GM19438 (cell line): Measurements from ENCODE around the gene CBLN3.
"Not testable (repeated sequence)": the region's sequence is repeated elsewhere in the genome, so short reads cannot be mapped to it uniquely, and the experiment has no call there.

Experiments
- ATAC-seq: cut with Tn5 transposase; IDR thresholded peaks from one replicate; pipeline ENCODE4 v1.9.1; 2021; ENCODE audit warnings: low read depth; ENCODE audit not compliant: unreplicated experiment

CBLN3 gene

DNA sequence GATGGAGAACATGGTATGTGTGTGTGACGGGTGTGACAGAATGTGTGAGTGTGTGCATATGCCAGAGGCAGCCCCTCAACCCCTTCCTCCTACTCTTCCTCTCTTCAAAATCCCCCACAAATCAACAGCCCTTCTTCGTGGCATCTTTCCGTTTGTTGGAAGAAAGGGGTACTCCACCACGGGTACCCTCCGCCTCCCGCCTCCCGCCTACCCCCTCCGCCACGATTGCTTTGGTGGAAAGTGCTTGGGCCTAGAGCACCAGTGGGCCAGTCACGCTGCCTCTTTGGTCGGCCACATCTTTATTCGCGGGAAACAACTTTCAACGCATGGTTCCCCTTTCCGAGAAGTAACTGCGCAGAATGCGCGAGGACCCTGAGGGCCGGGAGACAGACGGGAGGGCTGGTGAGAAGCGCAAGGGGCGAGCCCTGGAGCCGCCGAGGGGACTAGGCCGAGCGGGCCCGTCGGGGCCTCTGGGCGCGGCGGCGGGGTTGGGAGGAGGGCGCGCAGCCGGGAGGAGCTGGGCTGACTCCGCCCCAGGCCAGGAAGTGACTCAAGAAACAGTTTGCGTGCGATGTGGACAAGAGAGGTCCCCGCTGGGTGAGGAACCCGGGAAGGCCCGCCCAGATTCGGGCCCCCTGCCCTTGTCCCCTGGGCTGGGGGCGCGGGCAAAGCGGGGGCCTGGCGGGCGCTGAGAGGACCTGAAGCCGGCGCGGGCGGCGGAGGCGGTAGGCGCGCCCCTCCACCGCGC lies at the start of gene CBLN3, which contains the start of gene KHNYN:
Gene CBLN3 (minus strand): TSS at position 274 of the 748 bp plus-strand sequence. CDS start 614 bp downstream, outside the sequence.
Gene KHNYN (plus strand): TSS at position 560 of the 748 bp plus-strand sequence. CDS start 777 bp downstream, outside the sequence.
- ATAC-seq: peak; percentile 81

DNA sequence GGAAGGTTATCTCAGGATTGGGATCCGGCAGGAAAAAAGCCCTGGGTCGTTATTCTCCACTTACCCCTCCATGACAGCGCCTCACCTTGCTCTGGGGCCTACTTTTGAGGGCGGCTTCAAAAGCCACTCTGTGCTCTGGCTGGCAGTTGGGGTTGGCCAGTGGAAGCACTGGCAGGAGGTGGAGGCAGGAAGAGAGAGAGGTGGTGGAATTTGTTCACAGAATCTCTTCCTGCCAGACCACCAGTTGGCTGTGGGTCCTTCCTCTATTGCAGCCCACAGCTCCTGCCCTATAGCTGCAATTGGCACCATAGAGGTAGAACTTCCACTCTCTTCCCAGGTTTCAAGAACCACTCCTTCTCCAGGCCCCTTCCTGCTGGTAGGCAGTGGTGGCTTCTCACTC lies 45.8 kb upstream of the CBLN3 start:
- ATAC-seq: no peak

DNA sequence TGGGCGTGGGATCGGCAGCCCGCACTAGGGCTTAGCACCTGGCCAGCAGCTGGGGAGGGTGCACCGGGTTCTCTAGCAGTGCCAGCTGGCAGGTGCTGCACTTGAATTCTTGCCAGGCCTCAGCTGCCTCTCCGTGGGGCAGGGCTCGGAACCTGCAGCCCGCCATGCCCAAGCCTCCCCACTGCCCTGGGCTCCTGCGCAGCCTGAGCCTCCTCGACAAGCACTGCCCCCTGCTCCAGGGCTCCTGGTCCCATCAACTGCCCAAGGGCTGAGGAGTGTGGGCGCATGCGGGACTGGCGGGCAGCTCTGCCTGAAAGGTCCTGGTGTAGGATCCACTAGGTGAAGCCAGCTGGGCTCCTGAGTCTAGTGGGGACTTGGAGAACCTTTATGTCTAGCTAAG lies 43.7 kb upstream of the CBLN3 start:
- ATAC-seq: no peak

DNA sequence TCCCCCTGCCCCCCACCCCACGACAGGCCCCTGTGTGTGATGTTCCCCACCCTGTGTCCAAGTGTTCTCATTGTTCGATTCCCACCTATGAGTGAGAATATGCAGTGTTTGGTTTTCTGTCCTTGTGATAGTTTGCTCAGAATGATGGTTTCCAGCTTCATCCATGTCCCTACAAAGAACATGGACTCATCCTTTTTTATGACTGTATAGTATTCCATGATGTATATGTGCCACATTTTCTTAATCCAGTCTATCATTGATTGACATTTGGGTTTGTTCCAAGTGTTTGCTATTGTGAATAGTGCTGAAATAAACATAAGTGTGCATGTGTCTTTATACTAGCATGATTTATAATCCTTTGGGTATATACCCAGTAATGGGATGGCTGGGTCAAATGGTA lies 41.0 kb upstream of the CBLN3 start:
- not testable (repeated sequence) for ATAC-seq

DNA sequence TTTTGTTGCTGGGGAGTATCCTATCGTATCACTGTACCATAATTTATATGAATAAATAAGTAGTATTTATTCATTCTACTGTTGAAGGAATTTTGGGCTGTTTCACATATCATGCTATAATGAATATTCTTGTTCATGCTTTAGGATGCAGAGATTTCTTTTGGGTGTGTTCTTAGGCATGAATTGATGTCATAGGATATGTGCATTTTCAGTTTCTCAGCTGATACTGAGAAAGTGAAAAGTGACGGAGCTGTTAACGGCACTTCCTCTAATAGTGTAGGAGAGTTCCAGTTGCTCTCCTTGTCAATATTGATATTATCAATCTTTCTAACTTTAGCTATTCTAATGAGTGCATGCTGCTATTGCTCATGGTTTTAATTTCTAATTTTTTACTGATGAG lies 36.3 kb upstream of the CBLN3 start:
- no peak for ATAC-seq

DNA sequence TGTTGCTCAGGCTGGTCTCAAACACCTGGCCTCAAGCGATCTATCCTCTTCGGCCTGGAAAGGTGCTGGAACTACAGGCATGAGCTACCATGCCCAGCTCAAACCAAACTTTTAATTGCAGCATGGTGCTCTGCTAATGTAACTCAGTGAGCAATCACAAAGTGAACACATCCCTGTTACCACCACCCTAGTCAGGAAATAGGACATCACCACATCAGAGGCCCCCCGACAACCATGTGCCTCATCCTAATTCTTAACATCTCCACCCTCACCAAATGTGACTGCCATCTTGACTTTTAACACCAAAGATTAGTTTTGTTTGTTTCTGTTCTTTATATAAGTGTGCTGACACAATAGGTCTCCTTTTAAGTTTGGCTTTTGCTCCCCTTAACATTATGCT lies 35.9 kb upstream of the CBLN3 start:
- no peak for ATAC-seq

DNA sequence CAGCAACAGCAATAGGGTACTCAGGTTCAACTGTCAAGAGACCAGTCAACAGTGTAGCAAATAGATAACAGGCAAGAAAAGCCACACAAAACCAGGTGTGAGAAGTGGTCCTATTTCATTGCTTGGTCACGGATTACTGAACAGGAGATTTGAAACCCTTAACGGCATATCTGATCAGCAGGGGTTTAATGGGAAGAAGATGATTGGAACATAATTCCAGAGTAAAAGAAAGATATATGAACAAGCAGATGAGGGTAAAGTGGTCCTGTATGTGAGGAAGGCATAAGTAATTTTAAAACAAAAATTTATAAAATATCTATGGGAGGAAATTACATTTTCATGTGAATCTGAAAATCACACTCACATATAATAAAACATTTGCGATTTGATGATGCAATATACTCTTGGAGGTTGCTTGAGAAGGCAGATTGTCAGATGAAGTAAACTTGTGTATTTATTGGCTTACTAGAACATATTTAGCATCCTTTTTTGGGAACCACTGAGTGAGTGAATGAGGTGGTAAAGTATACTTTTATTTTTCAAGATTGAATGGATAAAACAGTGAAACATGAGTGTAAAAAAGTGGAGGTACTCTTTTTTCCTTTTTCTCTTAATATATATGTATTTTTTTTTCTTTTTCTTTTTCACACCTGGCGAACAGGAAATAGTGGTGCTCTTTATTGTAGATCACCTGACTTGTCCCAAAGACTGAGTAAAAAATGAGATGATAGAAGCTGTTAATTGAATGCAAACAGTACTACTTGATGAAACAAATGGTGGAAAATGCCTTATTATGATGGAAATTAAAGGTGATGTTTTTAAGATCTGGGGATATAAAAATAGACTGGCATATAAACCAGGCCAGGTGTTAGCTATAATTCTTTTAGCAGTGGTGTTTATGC lies 34.7 kb upstream of the CBLN3 start:
- no peak for ATAC-seq

DNA sequence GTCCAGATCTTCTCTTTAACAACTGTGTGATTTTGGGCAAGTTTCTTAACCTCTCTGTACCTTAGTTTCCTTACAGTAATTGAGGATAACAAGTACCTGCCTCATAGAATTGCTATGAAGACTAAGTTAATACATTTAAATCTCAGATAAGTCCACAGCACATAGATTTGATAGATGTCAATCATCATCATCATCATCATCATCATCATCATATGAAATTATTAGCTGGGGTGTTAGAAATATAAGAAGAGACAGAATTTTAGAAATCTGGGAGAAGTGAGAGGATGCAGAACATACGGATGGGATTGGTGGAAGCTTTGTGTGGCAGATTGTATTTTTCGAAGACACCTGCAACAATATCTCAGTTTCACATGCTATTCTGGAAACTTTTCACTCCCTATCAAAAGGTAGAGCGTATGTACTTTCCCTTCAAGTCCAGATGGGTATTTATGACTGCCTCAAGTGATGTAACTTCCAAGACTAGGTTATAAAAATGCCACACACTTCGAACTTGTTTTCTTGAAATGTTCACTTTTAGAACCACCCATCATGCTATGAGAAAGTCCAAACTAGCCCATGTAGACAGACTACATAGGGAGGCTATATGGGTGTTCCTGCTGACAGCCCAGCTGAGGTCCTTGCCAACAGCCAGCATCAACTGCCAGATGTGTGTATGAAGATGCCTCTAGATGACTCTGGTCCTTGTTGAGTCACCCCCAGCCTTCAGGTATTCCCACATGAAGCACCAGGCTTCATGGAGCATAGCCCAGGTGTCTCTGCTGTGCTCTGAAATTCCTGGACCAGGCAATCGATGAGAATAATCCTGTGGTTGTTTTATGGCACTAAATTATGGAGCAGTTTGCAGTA lies 33.8 kb upstream of the CBLN3 start:
- no peak for ATAC-seq

DNA sequence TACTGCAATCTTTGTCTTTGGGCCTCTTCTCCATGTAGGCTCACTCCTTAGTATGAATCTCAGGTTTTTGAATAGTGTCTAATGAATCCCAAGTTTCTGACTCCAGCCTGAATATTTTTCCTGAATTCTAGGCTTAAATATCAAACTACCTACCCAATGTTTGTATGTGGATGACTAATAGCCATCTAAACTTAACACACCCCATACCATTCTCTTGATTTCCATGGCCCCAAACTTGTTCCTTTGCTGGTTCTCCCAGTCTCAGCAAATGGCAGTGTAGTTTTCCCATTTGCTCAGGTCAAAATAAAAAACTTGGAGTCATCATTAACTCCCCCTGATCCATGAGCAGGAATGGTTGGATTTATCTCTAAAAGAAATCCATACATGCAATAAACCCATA lies 31.9 kb upstream of the CBLN3 start:
- no peak for ATAC-seq

DNA sequence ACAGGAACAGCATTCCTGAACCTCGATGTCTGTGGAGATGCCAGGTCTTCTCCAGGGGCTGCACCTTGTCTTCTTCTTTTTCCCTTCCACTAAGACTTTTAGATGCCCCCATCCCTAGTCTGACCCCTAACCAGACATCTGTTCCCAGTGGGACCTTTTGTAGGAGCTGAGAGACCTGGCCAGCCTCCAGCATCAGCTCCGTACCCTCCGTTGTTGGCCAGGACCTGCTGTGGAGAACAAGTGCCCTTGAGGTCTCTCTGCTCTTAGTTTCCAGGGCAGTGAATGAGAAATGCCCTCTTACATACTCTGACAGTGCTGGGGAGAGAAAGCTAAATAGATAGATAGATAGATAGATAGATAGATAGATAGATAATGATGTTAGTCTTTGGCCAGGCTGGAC lies 29.9 kb upstream of the CBLN3 start:
- no peak for ATAC-seq

DNA sequence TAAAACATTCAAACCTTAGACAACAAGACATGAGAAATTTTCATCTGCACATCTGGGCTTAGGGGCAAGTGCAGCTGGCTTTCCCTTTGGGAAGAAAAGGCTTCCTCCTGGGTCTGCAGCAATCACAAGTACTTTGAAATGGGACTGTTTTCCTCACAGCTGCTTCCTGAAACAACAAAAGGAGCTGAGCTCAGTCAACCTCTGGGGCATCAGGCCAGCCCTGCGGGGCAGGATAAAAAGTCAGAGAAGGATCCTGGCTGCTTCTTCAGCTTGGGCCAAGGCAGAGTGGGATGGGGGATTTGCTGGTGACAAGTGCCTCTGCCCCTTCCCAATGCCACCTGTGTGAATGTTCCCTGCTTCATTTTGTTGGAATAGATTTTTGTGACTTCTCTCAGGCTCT lies 29.3 kb upstream of the CBLN3 start:
- no peak for ATAC-seq

DNA sequence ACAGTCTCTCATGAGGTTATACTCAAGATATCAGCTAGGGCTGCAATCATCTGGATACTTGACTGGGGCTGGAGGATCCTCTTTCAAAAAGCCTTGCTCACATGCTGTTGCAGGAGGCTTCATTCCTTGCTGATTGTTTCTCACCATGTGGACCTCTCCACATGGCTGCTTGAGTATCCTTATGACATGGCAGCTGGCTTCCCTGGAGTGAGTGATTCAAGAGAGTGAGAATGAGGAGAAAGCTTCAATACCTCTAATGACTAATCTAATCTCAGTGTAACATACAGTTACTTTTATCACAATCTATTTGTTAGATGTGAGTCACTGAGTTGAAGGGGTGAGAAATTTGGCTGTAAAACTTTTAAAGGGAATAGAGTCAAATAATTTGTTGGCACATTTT lies 27.5 kb upstream of the CBLN3 start:
- no peak for ATAC-seq

DNA sequence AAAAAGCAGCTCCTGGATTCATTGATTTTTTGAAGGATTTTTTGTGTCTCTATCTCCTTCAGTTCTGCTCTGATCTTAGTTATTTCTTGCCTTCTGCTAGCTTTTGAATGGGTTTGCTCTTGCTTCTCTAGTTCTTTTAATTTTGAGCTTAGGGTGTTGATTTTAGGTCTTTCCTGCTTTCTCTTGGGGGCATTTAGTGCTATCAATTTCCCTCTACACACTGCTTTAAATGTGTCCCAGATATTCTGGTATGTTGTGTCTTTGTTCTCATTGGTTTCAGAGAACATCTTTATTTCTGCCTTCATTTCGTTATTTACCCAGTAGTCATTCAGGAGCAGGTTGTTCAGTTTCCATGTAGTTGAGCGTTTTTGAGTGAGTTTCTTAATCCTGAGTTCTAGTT lies 21.4 kb upstream of the CBLN3 start:
- not testable (repeated sequence) for ATAC-seq

DNA sequence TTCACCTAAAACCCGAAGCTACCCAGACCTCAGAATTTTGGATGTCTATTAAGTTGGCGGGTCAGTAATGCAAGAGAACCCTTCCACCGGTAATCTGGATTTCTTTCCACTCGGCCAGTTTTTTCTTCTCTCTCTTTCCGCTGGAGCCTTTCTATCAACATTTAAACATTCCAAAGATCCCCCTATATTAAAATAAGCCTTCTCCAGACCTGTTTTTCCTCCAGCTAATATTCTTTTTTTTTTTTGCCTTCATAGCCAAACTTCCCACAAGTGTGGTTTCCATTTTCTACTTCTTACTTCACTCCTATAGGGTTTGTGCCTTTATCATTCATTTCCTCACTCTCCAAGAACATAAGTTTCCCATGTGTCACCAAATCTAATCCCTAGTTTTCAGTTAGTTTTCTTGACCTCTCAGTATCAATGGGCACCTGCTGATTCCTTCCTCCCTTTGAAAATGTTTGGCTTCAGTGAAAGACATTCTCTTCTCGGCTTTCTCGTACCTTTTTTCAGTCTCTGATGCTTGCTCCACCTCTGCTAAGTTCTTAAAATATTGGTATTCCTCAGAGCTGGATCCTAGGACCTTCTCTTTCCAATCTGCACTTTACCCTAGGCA lies 13.7 kb upstream of the CBLN3 start:
- ATAC-seq: no peak

DNA sequence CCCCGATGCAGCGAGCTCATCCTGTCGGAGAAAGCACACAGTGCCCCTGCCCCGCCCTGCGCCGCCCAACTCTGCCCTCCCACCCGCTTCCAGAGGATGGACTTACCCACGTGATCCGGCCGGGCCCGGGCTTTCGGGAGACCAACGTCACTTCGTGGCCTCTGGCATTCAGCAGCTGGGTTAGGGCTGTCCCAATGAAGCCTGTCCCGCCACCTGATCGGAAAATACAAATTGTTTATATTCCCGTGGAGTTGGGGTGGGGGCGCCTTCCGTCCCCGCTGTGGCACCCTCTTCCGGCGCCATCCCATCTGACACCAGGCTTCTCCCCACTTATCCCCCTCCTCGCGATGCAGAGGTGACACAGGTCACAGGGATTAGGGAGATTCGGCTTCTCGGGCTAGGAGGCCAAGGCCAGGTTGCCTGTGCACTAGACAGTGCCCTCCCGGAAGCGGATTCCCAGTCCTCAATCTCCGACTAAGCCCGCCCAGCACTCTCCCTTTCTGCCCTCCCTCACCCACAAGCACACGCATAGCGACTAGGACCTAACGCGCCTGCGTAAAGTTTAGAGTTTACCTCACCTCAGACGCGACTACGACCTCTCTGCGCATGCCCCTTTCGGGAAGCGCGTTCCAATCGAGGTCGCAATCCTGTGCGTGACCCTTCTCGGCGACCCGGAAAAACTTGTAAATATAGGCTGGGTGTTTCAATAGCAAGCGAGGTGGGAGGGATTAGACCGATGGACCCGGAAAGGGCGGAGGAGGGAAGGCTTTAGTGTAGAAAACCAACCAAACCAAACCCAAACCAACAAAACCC lies 13.0 kb upstream of the CBLN3 start, which contains the start of gene SDR39U1:
Gene SDR39U1 (minus strand): TSS at position 537 of the 813 bp plus-strand sequence. CDS start 7 bp downstream, at position 530.
- peak; percentile 88 for ATAC-seq

DNA sequence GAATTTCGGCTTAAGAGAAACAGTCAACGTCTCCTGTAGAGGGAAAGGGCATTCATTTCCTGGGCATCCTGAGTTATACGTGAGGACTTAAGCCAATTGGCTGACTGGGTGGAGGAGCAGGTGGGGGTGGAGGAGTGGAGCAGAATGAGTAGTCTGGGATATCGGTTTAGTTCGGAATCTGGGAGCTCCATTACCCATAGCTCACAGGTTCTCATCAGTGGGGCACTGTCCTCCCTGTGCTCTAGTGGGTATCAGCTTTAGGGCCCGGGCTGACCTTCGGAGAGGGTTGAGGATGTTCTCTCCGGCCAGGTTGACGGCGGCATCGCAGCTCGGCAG lies 12.4 kb upstream of the CBLN3 start:
- ATAC-seq: no peak

DNA sequence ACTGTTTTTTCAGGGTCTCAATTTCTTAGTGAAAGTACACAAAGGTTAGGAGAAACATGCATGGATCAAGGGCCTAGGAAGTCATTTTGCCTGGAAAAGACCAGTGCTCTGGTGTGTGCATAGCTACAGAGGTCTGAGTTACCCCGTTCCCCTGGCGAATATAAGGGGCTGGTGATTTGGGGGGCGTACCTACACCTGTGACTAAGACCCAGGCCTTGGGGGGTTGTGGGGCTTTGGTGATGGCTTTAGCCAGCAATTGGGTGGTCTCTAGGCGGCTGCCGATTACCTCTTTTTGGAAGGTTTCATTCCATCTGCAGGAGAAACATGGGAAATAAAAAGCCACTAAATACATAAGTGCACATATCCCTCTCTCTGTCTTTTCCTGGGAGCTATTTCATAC lies 12.0 kb upstream of the CBLN3 start:
- no peak for ATAC-seq

DNA sequence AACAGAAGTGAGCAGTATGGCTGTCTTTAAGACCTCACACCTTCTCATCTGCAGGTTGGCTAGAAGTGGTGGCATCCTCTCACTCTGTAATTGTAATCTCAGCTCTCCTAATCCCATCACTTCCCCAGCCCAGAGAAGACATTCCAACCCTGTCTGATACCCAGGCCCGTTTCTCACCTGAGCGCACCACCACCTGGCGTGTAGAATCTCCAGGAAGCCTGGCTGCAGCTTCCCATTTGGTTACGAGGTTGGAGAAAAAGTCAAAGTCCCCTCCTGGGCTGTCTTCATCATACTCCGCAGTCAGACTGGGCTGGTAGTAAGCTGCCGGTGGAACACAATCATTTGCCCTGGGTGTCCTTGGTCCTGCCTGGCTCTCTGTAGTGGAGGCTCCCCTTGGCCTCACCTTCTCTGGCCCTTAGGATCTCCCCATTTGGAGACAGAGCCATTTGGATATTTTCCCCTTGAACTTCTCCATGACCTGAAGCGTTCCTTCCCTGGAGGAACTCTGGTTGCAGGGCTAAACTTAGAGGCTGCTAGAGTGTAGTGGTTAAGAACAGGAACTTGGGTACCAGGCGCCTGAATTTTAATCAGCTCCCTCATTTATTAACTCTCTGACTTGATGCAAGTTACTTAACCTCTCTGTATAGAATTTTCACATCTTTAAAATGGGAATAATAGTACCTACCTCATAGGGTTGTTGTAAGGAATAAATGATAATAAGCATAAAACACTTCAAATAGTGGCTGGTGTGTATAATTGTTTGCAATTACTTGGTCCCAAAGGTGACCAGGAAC lies 11.3 kb upstream of the CBLN3 start:
- no peak for ATAC-seq
